Natural killer cell (primary cell): Measurements from ENCODE around the gene MRO. TPM values are rescaled to one million over a fixed set of nuclear protein-coding genes. Genes with fewer than 3 reads are reported as not detected.
"Not testable (repeated sequence)": the region's sequence is repeated elsewhere in the genome, so short reads cannot be mapped to it uniquely, and the experiment has no call there.

Source experiments
- ATAC-seq, 3 donors: fragments of 150-1000 bp in 2 of 3; fragments of 200-7000 bp in 1 of 3; cut with Tn5 transposase; 1 replicate in 1 of 3; 2 replicates in 2 of 3; pipeline ENCODE4 v1.10.0; 2021; ENCODE audit warnings: mild to moderate bottlenecking in 2 of 3, moderate library complexity in 2 of 3
- DNase-seq, 2 donors: peaks; one replicate each; pipeline versions ENCODE4 v3.0.0 to v3.0.0-alpha.2; 2013 to 2021; ENCODE audit warnings: mixed read lengths in 1 of 2
- H3K27ac ChIP-seq: one replicate; pipeline ENCODE4 v1.5.1; 2013; ENCODE audit warnings: mild to moderate bottlenecking, low read length
- H3K27me3 ChIP-seq: one replicate; pipeline ENCODE4 v1.6.1; 2013; ENCODE audit warnings: low read length; ENCODE audit not compliant: control insufficient read depth, insufficient read depth
- H3K36me3 ChIP-seq: one replicate; pipeline ENCODE4 v1.6.1; 2013; ENCODE audit warnings: low read length; ENCODE audit not compliant: control insufficient read depth, insufficient read depth
- H3K4me1 ChIP-seq: one replicate; pipeline ENCODE4 v1.6.1; 2013; ENCODE audit warnings: low read length; ENCODE audit not compliant: control insufficient read depth, insufficient read depth
- H3K4me3 ChIP-seq: one replicate; pipeline ENCODE4 v1.5.1; 2013; ENCODE audit warnings: low read length
- H3K9me3 ChIP-seq: one replicate; pipeline ENCODE4 v1.6.1; 2013; ENCODE audit warnings: low read length; ENCODE audit not compliant: control insufficient read depth, insufficient read depth
- H3K27ac Mint-ChIP-seq, 2 donors: one replicate each; pipeline ENCODE4 v1.8.0; 2022; ENCODE audit warnings: mild to moderate bottlenecking in 2 of 2, mixed read lengths in 2 of 2, moderate library complexity in 1 of 2
- H3K27me3 Mint-ChIP-seq, 2 donors: one replicate each; pipeline ENCODE4 v1.8.0; 2022; ENCODE audit warnings: low read depth in 2 of 2, mixed read lengths in 2 of 2
- H3K36me3 Mint-ChIP-seq: one replicate; pipeline ENCODE4 v1.8.0; 2022; ENCODE audit warnings: mixed read lengths
- H3K4me1 Mint-ChIP-seq, 2 donors: one replicate each; pipeline ENCODE4 v1.8.0; 2022; ENCODE audit warnings: mixed read lengths in 2 of 2
- H3K4me3 Mint-ChIP-seq: one replicate; pipeline ENCODE4 v1.8.0; 2022; ENCODE audit warnings: mild to moderate bottlenecking, moderate library complexity, mixed read lengths
- H3K9me3 Mint-ChIP-seq, 2 donors: one replicate each; pipeline ENCODE4 v1.8.0; 2022; ENCODE audit warnings: mixed read lengths in 2 of 2
- CTCF ChIP-seq: fragments of 200-600 bp; IDR thresholded peaks from one replicate; pipeline ENCODE4 v1.8.0; 2022; ENCODE audit warnings: antibody characterized with exemption
- WGBS: methylation state at CpG from one replicate; pipeline ENCODE4 v1.1.7; 2013; ENCODE audit warnings: missing lambda C conversion rate; ENCODE audit not compliant: insufficient coverage; 5-methylcytosine and 5-hydroxymethylcytosine counted together
- intact Hi-C: fragments of 100-400 bp; cut with micrococcal nuclease; formaldehyde crosslinking; loops from one replicate; pipeline ENCODE4 v1.14.2; 2022
- total RNA-seq, 4 donors: library from RNA; stranded (reverse); fragments of 120-200 nt in 1 of 4; gene quantifications; one replicate each; pipeline versions ENCODE4 v1.2.3 to v1.2.4, GENCODE V29; 2013 to 2022

Gene MRO
- total RNA-seq, 3 donors from 2014 or later (not counting 1 experiment from before 2014, with no cell fraction given) = not detected

- intact Hi-C loops = no loop called here
- DNase-seq = no peak
Measured at GRCh38 chr18:50788284-50788683, 31.5 kb downstream of the MRO start.

GRCh38 chr18:50786864-50787263 lies 33.0 kb downstream of the MRO start:
- ATAC-seq (no peak), DNase-seq (no peak)
- Histone ChIP-seq H3K9me3 (no peaks in the 10 kb centered on the region), H3K4me1 (no peaks in the 10 kb centered on the region), H3K4me3 (no peak overlapping the region), H3K36me3 (no peaks in the 10 kb centered on the region), H3K27me3 (no peaks in the 10 kb centered on the region), H3K27ac (no peak overlapping the region)
- Mint-ChIP-seq H3K27ac (no peak overlapping the region), H3K4me3 (no peak overlapping the region), H3K36me3 (no peaks in the 10 kb centered on the region), H3K9me3 (no peaks in the 10 kb centered on the region), H3K4me1 (no peaks in the 10 kb centered on the region), H3K27me3 (peaks cover 9 to 11% of the 10 kb centered on the region in 2 donors)
- WGBS = 72% methylated on average over 3 of the region's 3 CpGs
- intact Hi-C loops = no loop called here
- TF ChIP-seq CTCF = no peak

More at GRCh38 chr18:50788284-50788683, 31.5 kb downstream of the MRO start:
- H3K36me3 Mint-ChIP-seq = no peaks in the 10 kb centered on the region
- Histone ChIP-seq H3K4me1 (no peaks in the 10 kb centered on the region), H3K27me3 (no peaks in the 10 kb centered on the region), H3K36me3 (no peaks in the 10 kb centered on the region), H3K27ac (no peak overlapping the region), H3K4me3 (no peak overlapping the region), H3K9me3 (no peaks in the 10 kb centered on the region)
- no peak for ATAC-seq
- H3K9me3 Mint-ChIP-seq = no peaks in the 10 kb centered on the region
- no peak for TF ChIP-seq CTCF
- H3K4me1 Mint-ChIP-seq = no peaks in the 10 kb centered on the region
- H3K27ac Mint-ChIP-seq = no peak overlapping the region
- no peak overlapping the region for H3K4me3 Mint-ChIP-seq
- H3K27me3 Mint-ChIP-seq = peaks cover 9% of the 10 kb centered on the region in 2 donors
- 77% methylated on average over 5 of the region's 6 CpGs for WGBS

- no peaks in the 10 kb centered on the region for H3K4me1 ChIP-seq
- TF ChIP-seq CTCF = no peak
- peaks cover 9 to 21% of the 10 kb centered on the region in 2 donors for H3K27me3 Mint-ChIP-seq
- H3K36me3 ChIP-seq = no peaks in the 10 kb centered on the region
- no peak overlapping the region for H3K27ac Mint-ChIP-seq
- no peaks in the 10 kb centered on the region for H3K9me3 ChIP-seq
- intact Hi-C loops = no loop called here
- no peaks in the 10 kb centered on the region for H3K36me3 Mint-ChIP-seq
- no peak overlapping the region for H3K4me3 Mint-ChIP-seq
- H3K27ac ChIP-seq = no peak overlapping the region
- no peak for ATAC-seq
- H3K4me1 Mint-ChIP-seq = no peaks in the 10 kb centered on the region
- 62% methylated on average over 3 of the region's 3 CpGs for WGBS
- H3K27me3 ChIP-seq = no peaks in the 10 kb centered on the region
- no peak overlapping the region for H3K4me3 ChIP-seq
- no peaks in the 10 kb centered on the region for H3K9me3 Mint-ChIP-seq
- DNase-seq = no peak
Measured at GRCh38 chr18:50783553-50783952, 36.3 kb downstream of the MRO start.

- H3K4me3 Mint-ChIP-seq = not testable (repeated sequence)
Measured at GRCh38 chr18:50779021-50779420, 40.8 kb downstream of the MRO start.

More at GRCh38 chr18:50779021-50779420, 40.8 kb downstream of the MRO start:
- H3K36me3 Mint-ChIP-seq, H3K27ac Mint-ChIP-seq, intact Hi-C loops, H3K4me1 ChIP-seq, H3K27me3 ChIP-seq, DNase-seq, H3K27ac ChIP-seq, H3K4me1 Mint-ChIP-seq, H3K4me3 ChIP-seq, H3K9me3 ChIP-seq, H3K36me3 ChIP-seq, H3K9me3 Mint-ChIP-seq, ATAC-seq: not testable (repeated sequence)
- 83% methylated on average over 3 of the region's 3 CpGs for WGBS
- H3K27me3 Mint-ChIP-seq = peaks cover 7 to 29% of the 10 kb centered on the region in 2 donors
